K562 (cell line): ENCODE data around the gene ZNF222. TPM values are rescaled to one million over a fixed set of nuclear protein-coding genes. Genes with fewer than 3 reads are reported as not detected.
A peak's percentile ranks its signal among the peaks of the same experiment; 100 is the strongest.

ENCODE experiments used
- ARID3B ChIP-seq: fragments of 250-450 bp; sonication (Bioruptor Pico); IDR thresholded peaks from 2 replicates; pipeline ENCODE4 v1.4.0; 2020; ENCODE audit warnings: borderline replicate concordance
- CEBPB ChIP-seq: fragments of 450-650 bp; IDR thresholded peaks from 2 replicates; pipeline ENCODE4 v1.6.1; 2016; ENCODE audit warnings: missing genetic modification characterization, missing compliant biosample characterization
- E2F8 ChIP-seq: fragments of 450-650 bp; IDR thresholded peaks from 2 replicates; pipeline ENCODE4 v1.7.1; 2018; ENCODE audit warnings: mild to moderate bottlenecking, low read depth; ENCODE audit not compliant: partially characterized antibody
- EHMT2 ChIP-seq: fragments of 450-650 bp; IDR thresholded peaks from 2 replicates; pipeline ENCODE4 v1.6.1; 2018; ENCODE audit warnings: antibody characterized with exemption
- TEAD1 ChIP-seq, 2 experiments: fragments of 450-650 bp in 1 of 2; sonication (generic) in 1 of 2; formaldehyde crosslinking; IDR thresholded peaks; 2 replicates each; pipeline versions ENCODE4 v1.4.0 to v1.8.0; 2020 to 2022; ENCODE audit warnings: mild to moderate bottlenecking in 2 of 2, missing genetic modification reagents in 1 of 2
- polyA plus RNA-seq, 8 experiments: library from polyadenylated mRNA; depleted of rRNA in 4 of 8; stranded (reverse) in 5 of 8; unstranded in 3 of 8; fragments of >200 nt; fragmentation: Nextera tagmentation in 2 of 8; fragmentation: Illumina TruSeq in 1 of 8; extraction: Ambion mirVana in 2 of 8; extraction: Trizol in 1 of 8; gene quantifications; 2 replicates each; pipeline versions ENCODE4 v1.2.1 to v1.2.3, GENCODE V29; 2011 to 2014; ENCODE audit warnings: inconsistent platforms in 1 of 8, missing spikeins in 1 of 8
- total RNA-seq, 7 experiments: library from RNA; depleted of rRNA in 6 of 7; stranded (reverse); fragments of >200 nt in 6 of 7; fragmentation: Illumina TruSeq in 2 of 7; extraction: Trizol in 2 of 7; gene quantifications; 2 replicates each; pipeline versions ENCODE4 v1.2.1 to v1.2.3, GENCODE V29; 2011 to 2021; ENCODE audit warnings: low replicate concordance in 1 of 7

ZNF222 gene
- total and polyA plus RNA-seq, 9 of the 15 experiments (the other 6 are each of a cell fraction or from before 2014, with no cell fraction given) = 2.3 to 4.5 (median 3.0) TPM

GRCh38 chr19:44071824-44072542, 46.8 kb downstream of the ZNF222 start, which contains the start of gene ZNF284 (continued):
- TF ChIP-seq ARID3B (CRISPR knock-in tag) (no peak), TEAD1 (CRISPR knock-in tag; IDR thresholded peaks at IDR 0.05) (no peak), E2F8 (peak; percentile 46), EHMT2 (peak; percentile 77; the same call in 1 of the 2 replicates), CEBPB (no peak)
